Measurements from ENCODE around the gene DISC1. TPM values are rescaled to one million over a fixed set of nuclear protein-coding genes. Genes with fewer than 3 reads are reported as not detected.

Gene DISC1
- total RNA-seq, 3 donors from 2014 or later: 12.1 to 18.9 (median 12.4) TPM

DNA sequence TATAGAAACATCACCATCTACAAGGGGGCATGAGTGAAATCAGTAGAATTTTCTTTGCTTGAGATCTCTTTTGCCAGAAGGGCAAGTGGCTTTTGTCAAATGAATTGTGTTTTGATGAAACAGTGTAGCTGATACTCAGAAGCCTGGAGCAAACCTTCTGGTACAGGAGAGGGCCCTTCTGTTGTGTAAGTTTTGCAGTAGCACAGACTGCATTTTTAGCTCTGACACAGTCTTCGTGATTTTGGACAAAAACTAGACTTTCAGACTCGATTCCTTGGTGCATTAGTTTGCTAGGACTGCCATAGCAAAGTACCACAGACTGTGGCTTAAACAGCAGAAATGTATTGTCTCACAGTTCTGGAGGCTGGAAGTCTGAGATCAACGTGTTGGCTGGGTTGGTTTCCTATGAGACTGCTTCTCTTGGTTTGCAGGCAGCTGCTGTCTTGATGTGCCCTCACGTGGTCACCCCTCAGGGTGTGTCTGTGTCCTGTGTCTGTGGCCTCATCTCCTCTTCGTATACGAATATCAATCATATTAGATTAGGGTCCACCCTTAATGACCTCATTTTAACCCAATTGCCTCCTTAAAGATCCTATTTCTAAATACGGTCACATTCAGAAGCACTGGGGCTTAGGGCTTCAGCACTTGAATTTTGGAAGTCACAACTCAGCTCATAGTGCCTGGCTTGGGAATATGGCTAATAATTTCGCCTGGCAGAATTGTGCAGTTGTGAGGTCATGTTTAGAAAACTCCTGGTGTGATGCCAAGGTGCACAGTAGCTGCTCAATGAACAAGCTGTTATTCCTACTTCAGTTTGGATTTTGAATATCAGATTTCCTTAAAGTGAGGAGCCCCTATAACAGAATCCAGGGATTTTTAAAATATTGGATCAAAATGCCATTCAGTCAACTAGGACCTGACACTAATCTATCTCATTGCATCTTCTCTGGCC lies 21.2 kb upstream of the DISC1 start:
- H3K9me3 ChIP-seq: no peaks in the 10 kb centered on the region
- no peaks in the 10 kb centered on the region for H3K4me1 ChIP-seq
- H3K4me3 ChIP-seq: no peak overlapping the region
- intact Hi-C loops (cut with DNase I; ENCODE audit: low total_unique reads): no loop called here
- DNase-seq (ENCODE audit: low spot score in 2 of 2): no peak
- no peaks in the 10 kb centered on the region for H3K36me3 ChIP-seq
- H3K27ac ChIP-seq: no peak overlapping the region
- H3K27me3 ChIP-seq: no peaks in the 10 kb centered on the region
- TF ChIP-seq, protein P1, sequence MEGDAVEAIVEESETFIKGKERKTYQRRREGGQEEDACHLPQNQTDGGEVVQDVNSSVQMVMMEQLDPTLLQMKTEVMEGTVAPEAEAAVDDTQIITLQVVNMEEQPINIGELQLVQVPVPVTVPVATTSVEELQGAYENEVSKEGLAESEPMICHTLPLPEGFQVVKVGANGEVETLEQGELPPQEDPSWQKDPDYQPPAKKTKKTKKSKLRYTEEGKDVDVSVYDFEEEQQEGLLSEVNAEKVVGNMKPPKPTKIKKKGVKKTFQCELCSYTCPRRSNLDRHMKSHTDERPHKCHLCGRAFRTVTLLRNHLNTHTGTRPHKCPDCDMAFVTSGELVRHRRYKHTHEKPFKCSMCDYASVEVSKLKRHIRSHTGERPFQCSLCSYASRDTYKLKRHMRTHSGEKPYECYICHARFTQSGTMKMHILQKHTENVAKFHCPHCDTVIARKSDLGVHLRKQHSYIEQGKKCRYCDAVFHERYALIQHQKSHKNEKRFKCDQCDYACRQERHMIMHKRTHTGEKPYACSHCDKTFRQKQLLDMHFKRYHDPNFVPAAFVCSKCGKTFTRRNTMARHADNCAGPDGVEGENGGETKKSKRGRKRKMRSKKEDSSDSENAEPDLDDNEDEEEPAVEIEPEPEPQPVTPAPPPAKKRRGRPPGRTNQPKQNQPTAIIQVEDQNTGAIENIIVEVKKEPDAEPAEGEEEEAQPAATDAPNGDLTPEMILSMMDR (IDR thresholded peaks at IDR 0.05): no peak
- TF ChIP-seq POLR2A (IDR thresholded peaks at IDR 0.05) (no peak), POLR2AphosphoS5 (IDR thresholded peaks at IDR 0.05) (no peak)

DNA sequence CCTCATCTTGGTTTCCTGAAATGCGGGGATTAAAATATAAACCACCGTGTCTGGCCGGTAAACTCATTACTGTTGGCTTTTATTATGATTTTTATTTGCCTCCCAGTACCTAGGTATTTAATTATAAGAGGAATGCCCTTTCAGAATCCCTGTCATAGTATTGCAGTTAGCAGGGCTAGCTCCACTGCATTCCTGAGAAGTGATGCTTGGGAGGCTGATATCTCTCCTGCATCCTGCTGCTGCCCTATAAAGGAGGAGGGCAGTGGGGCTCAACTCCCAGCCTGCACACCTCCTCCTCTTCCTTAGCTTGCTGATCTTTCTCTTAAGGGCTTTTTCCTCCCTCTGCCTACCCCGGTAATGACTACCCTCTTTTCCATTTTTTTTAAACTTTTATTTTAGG lies 19.9 kb upstream of the DISC1 start:
- no peak for DNase-seq (ENCODE audit: low spot score in 2 of 2)
- H3K4me3 ChIP-seq: no peak overlapping the region
- no peak overlapping the region for H3K27ac ChIP-seq
- intact Hi-C loops (cut with DNase I; ENCODE audit: low total_unique reads): no loop called here
- H3K9me3 ChIP-seq: no peaks in the 10 kb centered on the region
- no peaks in the 10 kb centered on the region for H3K4me1 ChIP-seq
- no peaks in the 10 kb centered on the region for H3K36me3 ChIP-seq
- no peak for TF ChIP-seq POLR2A (IDR thresholded peaks at IDR 0.05)
- TF ChIP-seq POLR2AphosphoS5 (IDR thresholded peaks at IDR 0.05): no peak
- TF ChIP-seq, protein P1 (IDR thresholded peaks at IDR 0.05): no peak
- no peaks in the 10 kb centered on the region for H3K27me3 ChIP-seq

DNA sequence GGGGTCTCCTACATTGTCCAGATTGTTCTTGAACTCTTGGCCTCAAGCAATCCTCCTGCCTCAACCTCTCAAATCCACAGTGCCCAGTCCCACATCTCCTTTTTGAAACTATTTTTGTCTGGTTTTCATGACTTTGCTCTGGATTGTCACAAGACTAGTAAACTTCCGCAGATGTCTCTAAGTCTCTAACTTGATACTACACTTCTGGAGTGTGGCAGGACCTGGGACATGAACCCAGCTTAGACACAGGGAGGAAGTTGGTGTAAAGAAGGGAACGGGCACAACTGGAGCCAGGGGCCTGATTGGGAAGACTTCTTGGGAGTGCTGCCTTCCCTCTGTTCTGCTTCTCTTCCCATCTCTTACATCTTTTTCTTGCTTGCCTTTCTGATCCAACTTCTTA lies 16.2 kb upstream of the DISC1 start:
- H3K9me3 ChIP-seq: no peaks in the 10 kb centered on the region
- intact Hi-C loops (cut with DNase I; ENCODE audit: low total_unique reads): no loop called here
- no peak overlapping the region for H3K4me3 ChIP-seq
- H3K27ac ChIP-seq: no peak overlapping the region
- TF ChIP-seq POLR2A (IDR thresholded peaks at IDR 0.05): no peak
- no peak for TF ChIP-seq POLR2AphosphoS5 (IDR thresholded peaks at IDR 0.05)
- TF ChIP-seq, protein P1 (IDR thresholded peaks at IDR 0.05): no peak
- no peak for DNase-seq (ENCODE audit: low spot score in 2 of 2)
- H3K27me3 ChIP-seq: no peaks in the 10 kb centered on the region
- no peaks in the 10 kb centered on the region for H3K4me1 ChIP-seq
- H3K36me3 ChIP-seq: no peaks in the 10 kb centered on the region

DNA sequence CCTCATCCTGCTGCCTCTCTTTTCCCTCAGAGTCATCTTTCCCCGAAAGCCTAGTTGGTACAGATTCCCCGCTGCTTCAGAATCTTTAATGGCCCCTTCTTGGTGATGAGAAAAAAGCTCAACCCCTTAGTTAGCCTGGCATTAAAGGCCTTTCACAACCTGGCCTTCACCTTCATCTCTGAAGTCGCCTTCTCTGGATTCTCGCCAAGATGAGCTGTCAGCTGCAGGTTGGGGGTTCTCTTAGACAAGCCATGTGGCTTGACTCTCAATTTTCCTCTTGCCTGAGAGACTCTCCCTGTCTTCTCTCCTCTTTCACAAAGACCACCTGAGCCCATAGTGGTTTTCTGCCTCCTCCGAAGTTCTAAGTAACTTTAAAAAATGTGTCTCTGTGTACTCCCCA lies 15.5 kb upstream of the DISC1 start:
- Histone ChIP-seq H3K9me3 (no peaks in the 10 kb centered on the region), H3K27ac (no peak overlapping the region), H3K27me3 (no peaks in the 10 kb centered on the region), H3K4me3 (no peak overlapping the region), H3K4me1 (no peaks in the 10 kb centered on the region), H3K36me3 (no peaks in the 10 kb centered on the region)
- intact Hi-C loops (cut with DNase I; ENCODE audit: low total_unique reads): no loop called here
- TF ChIP-seq POLR2AphosphoS5 (IDR thresholded peaks at IDR 0.05) (no peak), POLR2A (IDR thresholded peaks at IDR 0.05) (no peak)
- TF ChIP-seq, protein P1 (IDR thresholded peaks at IDR 0.05): no peak
- no peak for DNase-seq (ENCODE audit: low spot score in 2 of 2)

DNA sequence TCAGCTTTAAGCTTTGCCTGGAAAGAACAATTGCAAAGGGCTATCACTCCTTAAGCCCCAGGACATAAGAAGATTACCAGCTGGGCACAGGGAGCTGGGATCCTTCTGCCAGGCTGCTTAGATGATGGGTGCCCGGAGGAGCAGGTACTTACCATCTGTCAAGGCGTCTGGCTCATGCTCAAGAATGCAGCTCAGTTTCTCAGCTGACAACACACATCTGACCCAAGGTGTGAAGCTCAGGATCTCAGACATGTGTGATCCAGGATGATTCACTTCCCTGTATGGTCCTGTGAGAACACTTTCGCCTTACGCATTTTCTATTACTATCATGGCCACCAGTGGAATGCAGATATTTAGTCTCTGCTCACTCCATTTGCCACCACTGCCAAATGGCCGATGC lies 14.7 kb upstream of the DISC1 start:
- no peak overlapping the region for H3K27ac ChIP-seq

More for the DNA sequence above, 14.7 kb upstream of the DISC1 start:
- Histone ChIP-seq H3K4me3 (no peak overlapping the region), H3K4me1 (no peaks in the 10 kb centered on the region), H3K27me3 (no peaks in the 10 kb centered on the region), H3K36me3 (no peaks in the 10 kb centered on the region), H3K9me3 (no peaks in the 10 kb centered on the region)
- intact Hi-C loops (cut with DNase I; ENCODE audit: low total_unique reads): no loop called here
- TF ChIP-seq, protein P1 (IDR thresholded peaks at IDR 0.05): no peak
- TF ChIP-seq POLR2A (IDR thresholded peaks at IDR 0.05) (no peak), POLR2AphosphoS5 (IDR thresholded peaks at IDR 0.05) (no peak)
- no peak for DNase-seq (ENCODE audit: low spot score in 2 of 2)
